ENCODE data around the gene DGCR6.

DNA sequence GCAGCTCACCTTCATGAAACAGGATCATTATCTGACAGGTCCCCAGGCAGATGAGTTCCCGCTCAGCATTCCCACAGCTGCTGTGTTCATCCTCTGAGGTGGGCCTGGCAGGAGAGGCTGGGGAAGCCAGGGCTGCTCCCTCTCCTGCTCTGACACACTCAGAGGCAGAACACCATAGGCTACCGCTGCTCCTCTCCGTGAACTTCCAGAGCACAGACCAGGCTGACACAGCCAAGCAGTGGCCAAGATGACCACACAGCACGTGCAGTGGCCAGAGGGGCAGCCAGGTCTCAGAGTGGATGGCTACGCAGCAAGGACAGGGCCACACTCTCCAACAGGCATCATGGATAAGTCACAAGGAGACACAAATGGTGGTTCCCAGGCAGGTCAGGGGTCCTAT is 21.5 kb downstream of the DGCR6 start:
- TF ChIP-seq, protein P1, sequence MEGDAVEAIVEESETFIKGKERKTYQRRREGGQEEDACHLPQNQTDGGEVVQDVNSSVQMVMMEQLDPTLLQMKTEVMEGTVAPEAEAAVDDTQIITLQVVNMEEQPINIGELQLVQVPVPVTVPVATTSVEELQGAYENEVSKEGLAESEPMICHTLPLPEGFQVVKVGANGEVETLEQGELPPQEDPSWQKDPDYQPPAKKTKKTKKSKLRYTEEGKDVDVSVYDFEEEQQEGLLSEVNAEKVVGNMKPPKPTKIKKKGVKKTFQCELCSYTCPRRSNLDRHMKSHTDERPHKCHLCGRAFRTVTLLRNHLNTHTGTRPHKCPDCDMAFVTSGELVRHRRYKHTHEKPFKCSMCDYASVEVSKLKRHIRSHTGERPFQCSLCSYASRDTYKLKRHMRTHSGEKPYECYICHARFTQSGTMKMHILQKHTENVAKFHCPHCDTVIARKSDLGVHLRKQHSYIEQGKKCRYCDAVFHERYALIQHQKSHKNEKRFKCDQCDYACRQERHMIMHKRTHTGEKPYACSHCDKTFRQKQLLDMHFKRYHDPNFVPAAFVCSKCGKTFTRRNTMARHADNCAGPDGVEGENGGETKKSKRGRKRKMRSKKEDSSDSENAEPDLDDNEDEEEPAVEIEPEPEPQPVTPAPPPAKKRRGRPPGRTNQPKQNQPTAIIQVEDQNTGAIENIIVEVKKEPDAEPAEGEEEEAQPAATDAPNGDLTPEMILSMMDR (conservative IDR thresholded peaks at IDR 0.05; ENCODE audit: low read length) = no peak
- no peak for TF ChIP-seq EZH2phosphoT487 (IDR thresholded peaks at IDR 0.05; ENCODE audit: borderline replicate concordance, low read depth, low read length)
